K562 treated with DMSO at 1 percent for 4 hours (cell line): ENCODE results near the gene AMBRA1. TPM values are rescaled to one million over a fixed set of nuclear protein-coding genes. Genes with fewer than 3 reads are reported as not detected.

Experiments used
- total RNA-seq: library from RNA; unstranded; fragments of 300-600 nt; gene quantifications from 2 replicates; pipeline ENCODE4 v1.2.3, GENCODE V29; 2022; ENCODE audit not compliant: insufficient read depth

Gene AMBRA1, protein sequence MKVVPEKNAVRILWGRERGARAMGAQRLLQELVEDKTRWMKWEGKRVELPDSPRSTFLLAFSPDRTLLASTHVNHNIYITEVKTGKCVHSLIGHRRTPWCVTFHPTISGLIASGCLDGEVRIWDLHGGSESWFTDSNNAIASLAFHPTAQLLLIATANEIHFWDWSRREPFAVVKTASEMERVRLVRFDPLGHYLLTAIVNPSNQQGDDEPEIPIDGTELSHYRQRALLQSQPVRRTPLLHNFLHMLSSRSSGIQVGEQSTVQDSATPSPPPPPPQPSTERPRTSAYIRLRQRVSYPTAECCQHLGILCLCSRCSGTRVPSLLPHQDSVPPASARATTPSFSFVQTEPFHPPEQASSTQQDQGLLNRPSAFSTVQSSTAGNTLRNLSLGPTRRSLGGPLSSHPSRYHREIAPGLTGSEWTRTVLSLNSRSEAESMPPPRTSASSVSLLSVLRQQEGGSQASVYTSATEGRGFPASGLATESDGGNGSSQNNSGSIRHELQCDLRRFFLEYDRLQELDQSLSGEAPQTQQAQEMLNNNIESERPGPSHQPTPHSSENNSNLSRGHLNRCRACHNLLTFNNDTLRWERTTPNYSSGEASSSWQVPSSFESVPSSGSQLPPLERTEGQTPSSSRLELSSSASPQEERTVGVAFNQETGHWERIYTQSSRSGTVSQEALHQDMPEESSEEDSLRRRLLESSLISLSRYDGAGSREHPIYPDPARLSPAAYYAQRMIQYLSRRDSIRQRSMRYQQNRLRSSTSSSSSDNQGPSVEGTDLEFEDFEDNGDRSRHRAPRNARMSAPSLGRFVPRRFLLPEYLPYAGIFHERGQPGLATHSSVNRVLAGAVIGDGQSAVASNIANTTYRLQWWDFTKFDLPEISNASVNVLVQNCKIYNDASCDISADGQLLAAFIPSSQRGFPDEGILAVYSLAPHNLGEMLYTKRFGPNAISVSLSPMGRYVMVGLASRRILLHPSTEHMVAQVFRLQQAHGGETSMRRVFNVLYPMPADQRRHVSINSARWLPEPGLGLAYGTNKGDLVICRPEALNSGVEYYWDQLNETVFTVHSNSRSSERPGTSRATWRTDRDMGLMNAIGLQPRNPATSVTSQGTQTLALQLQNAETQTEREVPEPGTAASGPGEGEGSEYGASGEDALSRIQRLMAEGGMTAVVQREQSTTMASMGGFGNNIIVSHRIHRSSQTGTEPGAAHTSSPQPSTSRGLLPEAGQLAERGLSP (N-terminal part only)
- total RNA-seq = 28.7 and 31.5 TPM in 2 replicates

GRCh38 chr11:46593550-46594373 lies at the start of gene AMBRA1:
Gene AMBRA1, minus strand, starts transcription at chr11:46594023. Its CDS starts 45,643 bp downstream, at chr11:46548380.

DNA sequence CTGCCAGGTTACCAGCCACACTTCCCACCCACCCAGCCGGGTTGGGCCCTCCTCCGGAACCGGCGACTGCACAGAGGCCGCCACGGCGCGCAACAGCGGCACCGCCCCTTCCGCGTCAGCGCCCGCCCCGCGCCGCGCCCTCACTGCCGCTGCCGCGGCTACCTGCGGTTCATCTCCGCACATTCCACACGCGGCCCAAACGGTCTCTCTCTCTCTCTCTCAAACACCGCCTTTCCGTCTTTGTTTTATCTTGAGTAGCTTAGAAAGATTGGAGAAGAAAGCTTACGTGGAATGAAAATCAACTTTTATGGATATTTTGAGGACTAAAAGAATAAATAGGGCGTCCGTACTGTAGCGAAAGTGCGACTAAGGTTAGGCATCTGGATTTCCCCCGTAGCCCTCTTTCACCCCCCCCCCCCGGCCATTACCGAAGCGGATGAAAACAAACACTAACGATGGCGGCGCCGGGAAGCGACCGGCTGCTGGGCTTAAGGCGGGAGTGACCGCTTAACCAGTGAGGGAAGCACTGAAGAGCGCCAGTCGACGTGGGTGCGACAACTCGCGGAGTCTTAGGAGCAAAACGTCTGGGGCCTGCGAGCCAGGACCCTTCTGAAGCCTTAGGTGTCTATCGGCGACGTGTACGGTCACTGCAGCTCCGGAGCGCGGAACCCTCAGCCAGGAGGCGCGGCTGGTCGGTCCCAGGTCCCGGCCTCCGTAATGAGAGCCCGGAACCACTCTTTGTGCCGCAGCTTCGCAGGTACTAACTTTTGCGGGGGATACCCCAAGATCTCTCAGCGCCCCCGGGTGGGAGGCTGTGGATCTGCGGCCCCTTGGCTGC lies 23.5 kb upstream of the AMBRA1 start, which contains the start of the genes ATG13 and HARBI1:
ATG13 (plus strand) TSS at position 420 of the 838 bp plus-strand sequence. CDS start 26,739 bp downstream, outside the sequence.
HARBI1 (minus strand) TSS at position 94 of the 838 bp plus-strand sequence. CDS start 990 bp downstream, outside the sequence.

DNA sequence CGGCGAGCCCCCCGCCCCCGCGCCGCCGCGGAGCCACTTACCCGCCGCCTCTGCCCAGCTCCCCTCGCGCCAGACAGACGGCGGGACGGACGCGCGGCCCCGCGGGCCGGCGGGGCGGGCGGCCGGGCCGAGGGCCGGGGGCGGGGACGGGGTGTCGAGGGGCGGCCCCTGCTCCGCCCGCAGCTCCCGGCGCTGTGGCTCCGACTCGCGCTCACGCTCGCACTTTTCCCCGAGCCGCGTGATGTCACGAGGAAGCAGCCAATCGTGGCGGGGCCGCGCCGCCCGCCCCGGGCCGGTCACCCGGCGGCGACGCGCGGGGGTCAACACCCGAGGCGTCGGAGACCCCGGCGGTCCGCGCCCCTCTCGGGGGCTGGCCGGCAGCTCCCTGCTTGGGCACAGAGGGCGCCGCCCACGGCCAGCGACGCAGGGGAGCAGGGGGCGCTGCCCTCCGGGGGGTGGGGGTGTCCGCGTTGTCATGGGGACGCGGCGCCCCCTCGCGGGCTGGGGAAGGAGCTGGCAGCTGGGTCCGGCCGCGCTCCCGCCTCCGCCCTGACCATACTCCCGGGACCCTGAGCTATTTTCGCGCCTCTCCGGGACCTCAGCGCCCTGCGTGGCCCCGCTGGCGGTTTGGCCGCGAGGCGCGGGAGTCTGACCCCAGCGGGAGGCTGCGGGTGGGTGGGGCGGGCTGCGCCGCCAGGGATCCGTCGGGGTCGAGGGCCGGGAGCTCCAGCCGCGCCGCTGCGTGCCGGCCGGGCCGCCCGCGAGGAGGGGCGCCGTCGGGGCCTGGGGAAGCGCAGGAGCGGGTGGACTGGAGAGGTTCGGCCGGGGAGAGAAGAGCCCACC lies 202.0 kb downstream of the AMBRA1 start, which contains the start of gene CHRM4:
CHRM4 (minus strand) TSS at position 199 of the 843 bp plus-strand sequence. CDS start 5,219 bp downstream, outside the sequence.

DNA sequence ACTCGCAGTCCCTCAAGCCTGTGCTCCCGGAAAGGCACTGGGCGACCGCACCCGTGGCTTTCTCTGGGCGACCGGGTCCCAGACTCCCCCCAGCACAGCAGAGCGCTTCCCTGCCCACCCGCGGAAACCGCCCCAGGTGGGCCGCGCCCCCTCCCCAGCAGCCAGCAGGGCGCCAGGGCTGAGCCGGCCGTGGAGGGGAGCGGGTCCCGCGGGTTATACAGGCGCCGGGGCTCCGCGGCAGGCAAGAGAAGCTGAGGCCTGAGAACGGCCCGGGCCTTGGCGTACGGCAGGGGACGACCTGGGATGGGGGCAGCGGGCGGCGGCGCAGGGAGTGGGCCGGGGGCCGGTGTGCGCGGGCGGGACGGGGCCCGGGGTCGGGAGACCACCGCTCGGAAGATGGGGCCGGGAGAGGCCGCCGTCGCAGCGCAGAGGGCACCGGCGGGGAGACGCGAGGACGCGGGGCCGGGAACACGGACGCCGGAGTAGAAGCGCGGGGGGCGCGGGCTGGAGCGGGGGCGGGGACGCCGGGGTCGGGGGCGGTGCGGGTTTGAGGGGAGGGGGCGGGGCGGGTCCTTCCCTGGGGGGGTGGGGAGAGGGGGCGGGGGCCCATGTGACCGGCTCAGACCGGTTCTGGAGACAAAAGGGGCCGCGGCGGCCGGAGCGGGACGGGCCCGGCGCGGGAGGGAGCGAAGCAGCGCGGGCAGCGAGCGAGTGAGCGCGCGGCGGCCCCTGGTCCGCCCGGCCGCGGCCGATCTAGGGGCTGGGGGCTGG lies 212.6 kb downstream of the AMBRA1 start, which contains the start of gene MDK:
MDK (plus strand) TSS at position 622 of the 771 bp plus-strand sequence. CDS start 389 bp downstream, outside the sequence.

DNA sequence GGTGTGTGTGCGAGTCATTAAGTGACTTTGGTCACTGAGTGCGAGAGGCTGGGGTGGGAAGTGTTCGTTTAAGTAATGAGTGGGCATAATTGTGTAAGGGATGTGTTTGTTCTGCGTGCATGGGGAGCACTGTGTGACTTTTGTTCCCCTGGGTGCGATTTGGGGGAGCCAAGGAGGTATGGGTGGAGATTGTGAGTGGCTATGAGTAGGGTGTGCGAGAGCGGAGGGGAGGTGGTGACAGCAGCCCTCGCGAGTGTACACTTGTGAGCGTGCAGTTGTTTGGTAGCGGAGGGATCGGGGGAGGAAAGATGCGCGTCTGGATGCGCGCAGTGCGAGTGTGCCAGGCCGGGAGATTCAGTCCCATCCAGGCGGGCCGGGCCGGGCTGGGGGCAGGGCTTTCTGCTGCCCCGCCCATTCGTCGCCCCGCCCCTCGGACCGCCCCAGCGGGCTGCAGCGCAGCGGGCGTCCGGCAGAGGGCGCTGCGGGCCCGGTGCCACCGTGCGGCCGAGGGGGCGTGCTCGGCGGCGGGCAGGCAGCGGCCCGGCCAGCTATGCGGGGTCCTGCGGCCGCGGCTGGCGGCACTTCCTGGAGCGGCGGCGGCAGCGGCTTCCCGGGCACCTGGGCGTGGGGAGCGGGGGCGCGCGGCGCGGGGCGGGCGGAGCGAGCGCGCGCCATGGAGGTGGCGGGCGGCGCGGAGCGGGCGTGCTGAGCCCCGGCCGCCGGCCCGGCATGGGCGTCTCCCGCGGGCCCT lies 246.8 kb downstream of the AMBRA1 start, which contains the start of gene DGKZ:
DGKZ (plus strand) TSS at position 578 of the 751 bp plus-strand sequence. CDS start 197 bp downstream, outside the sequence.

Other genes with a start within 250 kb of the AMBRA1 start
- 80.3 and 94.2 TPM in 2 replicates for gene DGKZ, start 246.6 kb downstream of the AMBRA1 start, total RNA-seq
- gene MDK, start 212.4 kb downstream of the AMBRA1 start, total RNA-seq = 206 and 291 TPM in 2 replicates
- 0.45 TPM in 1 of 2 replicates, not detected in the other for gene CHRM4, start 202.2 kb downstream of the AMBRA1 start, total RNA-seq
- 5.1 and 7.3 TPM in 2 replicates for gene HARBI1, start 23.2 kb upstream of the AMBRA1 start, total RNA-seq
- gene ATG13, start 23.5 kb upstream of the AMBRA1 start, total RNA-seq = 34.2 and 42.8 TPM in 2 replicates
- gene ARHGAP1, start 106.6 kb upstream of the AMBRA1 start, total RNA-seq = 17.1 and 19.5 TPM in 2 replicates
- 13.9 and 20.2 TPM in 2 replicates for gene ZNF408, start 107.0 kb upstream of the AMBRA1 start, total RNA-seq
- not detected in 2 replicates for gene F2, start 125.2 kb upstream of the AMBRA1 start, total RNA-seq